ENCODE data around the gene PDHA2. TPM values are rescaled to one million over a fixed set of nuclear protein-coding genes. Genes with fewer than 3 reads are reported as not detected.

The PDHA2 gene
- not detected in 2 replicates for polyA plus RNA-seq (2011; rRNA removed)
- polyA minus RNA-seq (2011; rRNA and poly(A)+ RNA removed) = not detected in 2 replicates

DNA sequence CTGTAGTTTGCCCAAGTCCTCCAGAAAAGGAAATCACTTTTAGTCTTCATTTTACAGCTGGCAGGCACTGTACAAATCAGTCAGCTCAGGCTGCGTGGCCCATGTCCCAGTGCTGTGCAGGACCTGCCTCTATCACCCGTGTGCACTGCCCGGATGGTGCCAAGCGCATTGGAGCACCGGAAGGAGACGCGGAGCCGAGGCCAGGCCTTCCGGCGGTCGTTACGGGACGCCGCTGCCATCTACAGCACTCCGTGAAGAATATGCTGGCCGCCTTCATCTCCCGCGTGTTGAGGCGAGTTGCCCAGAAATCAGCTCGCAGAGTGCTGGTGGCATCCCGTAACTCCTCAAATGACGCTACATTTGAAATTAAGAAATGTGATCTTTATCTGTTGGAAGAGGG, at the start of gene PDHA2:
Gene PDHA2 (plus strand): TSS at position 203 of the 400 bp plus-strand sequence. CDS start 58 bp downstream, at position 261.
- ChIA-PET CTCF (no interaction called here), POLR2A (no interaction called here)
- no peaks in the 10 kb centered on the region for H3K36me3 ChIP-seq (ENCODE audit: control insufficient read depth, insufficient read depth, low read length)

DNA sequence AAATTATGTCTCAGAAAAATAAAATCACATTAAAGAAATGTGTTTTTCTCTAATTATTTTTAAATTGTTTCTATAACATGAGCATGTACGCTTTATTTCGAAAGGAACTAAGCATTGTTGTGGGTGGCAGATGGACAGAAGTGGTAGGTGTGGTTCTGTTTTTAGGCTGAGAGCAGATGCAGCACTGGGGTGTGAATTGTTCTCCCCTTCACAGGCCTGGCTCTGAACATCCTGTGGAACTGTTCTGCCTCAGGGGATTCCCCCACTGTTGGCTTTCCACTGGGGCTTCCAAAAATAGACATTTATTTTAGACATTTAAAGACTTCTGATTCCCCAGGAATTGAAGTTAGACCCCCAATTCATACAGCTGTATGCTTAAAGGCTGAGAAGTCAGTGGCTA, 41.9 kb upstream of the PDHA2 start:
- ChIA-PET CTCF (interaction anchor here (0.8 kb wide), 1 partner anchor 11 kb away, joined by 4 read pairs; no protein-coding TSS in a partner anchor), POLR2A (no interaction called here)
- TF ChIP-seq, protein P1, sequence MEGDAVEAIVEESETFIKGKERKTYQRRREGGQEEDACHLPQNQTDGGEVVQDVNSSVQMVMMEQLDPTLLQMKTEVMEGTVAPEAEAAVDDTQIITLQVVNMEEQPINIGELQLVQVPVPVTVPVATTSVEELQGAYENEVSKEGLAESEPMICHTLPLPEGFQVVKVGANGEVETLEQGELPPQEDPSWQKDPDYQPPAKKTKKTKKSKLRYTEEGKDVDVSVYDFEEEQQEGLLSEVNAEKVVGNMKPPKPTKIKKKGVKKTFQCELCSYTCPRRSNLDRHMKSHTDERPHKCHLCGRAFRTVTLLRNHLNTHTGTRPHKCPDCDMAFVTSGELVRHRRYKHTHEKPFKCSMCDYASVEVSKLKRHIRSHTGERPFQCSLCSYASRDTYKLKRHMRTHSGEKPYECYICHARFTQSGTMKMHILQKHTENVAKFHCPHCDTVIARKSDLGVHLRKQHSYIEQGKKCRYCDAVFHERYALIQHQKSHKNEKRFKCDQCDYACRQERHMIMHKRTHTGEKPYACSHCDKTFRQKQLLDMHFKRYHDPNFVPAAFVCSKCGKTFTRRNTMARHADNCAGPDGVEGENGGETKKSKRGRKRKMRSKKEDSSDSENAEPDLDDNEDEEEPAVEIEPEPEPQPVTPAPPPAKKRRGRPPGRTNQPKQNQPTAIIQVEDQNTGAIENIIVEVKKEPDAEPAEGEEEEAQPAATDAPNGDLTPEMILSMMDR (IDR thresholded peaks at IDR 0.05; ENCODE audit: insufficient read depth, low read depth, low read length) = no peak

More for the DNA sequence above, at the start of gene PDHA2:
- no peak for DNase-seq (ENCODE audit: low read depth)
- no peak within 1 kb of the TSS for H3K4me3 ChIP-seq (ENCODE audit: low read depth, low read length)
- TF ChIP-seq, protein P1 (IDR thresholded peaks at IDR 0.05; ENCODE audit: insufficient read depth, low read depth, low read length) = no peak
- H3K27me3 ChIP-seq (ENCODE audit: control insufficient read depth, insufficient read depth, low read length) = no peaks in the 10 kb centered on the region

DNA sequence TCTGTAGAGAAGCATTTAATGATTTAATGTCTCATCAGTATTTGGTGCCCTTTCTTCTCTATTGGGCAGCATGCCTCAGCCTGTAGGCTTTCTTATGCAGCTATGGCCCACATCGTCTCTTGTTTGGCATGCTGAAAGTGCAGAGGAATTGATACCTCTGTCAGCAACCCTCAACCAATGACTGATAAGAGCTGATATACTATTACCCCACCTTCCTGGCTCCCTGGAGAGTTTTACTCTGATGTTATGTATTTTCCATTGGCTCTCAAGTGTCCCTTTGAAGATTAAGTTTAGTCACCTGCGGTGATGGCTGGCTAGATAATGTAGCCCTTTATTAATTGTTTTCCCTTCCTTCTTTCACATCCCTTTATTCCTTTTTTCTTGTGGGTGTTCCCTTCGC, 41.2 kb upstream of the PDHA2 start:
- ChIA-PET POLR2A (no interaction called here), CTCF (interaction anchor here (0.8 kb wide), 1 partner anchor 12 kb away, joined by 4 read pairs; no protein-coding TSS in a partner anchor)
- no peak for DNase-seq (ENCODE audit: low read depth)
- TF ChIP-seq, protein P1 (IDR thresholded peaks at IDR 0.05; ENCODE audit: insufficient read depth, low read depth, low read length) = no peak
- Histone ChIP-seq H3K27me3 (ENCODE audit: control insufficient read depth, insufficient read depth, low read length) (no peaks in the 10 kb centered on the region), H3K4me3 (ENCODE audit: low read depth, low read length) (no peak overlapping the region), H3K36me3 (ENCODE audit: control insufficient read depth, insufficient read depth, low read length) (no peaks in the 10 kb centered on the region)

More for the DNA sequence above, 41.9 kb upstream of the PDHA2 start:
- Histone ChIP-seq H3K36me3 (ENCODE audit: control insufficient read depth, insufficient read depth, low read length) (no peaks in the 10 kb centered on the region), H3K4me3 (ENCODE audit: low read depth, low read length) (no peak overlapping the region), H3K27me3 (ENCODE audit: control insufficient read depth, insufficient read depth, low read length) (no peaks in the 10 kb centered on the region)
- DNase-seq (ENCODE audit: low read depth) = no peak

DNA sequence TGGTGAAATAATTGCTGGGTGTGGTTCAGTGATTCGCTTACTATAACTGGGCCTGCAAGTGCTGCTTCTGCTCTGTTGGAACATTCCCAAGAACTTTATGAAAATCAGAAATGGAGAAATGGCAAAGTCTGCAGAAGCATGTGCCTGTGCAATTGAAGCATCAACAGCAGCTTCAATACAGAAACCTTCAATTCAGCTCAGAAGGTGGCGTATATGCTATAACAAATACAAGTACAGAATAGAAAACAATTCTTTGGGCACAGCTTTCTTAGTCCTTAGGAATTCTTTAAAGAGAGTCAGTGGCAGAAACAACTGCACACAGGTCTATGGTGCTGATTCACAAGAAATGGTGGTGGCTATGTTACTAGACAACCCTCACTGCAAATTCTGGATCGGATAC, 18.0 kb upstream of the PDHA2 start:
- ChIA-PET CTCF (no interaction called here), POLR2A (no interaction called here)
- H3K36me3 ChIP-seq (ENCODE audit: control insufficient read depth, insufficient read depth, low read length) = no peaks in the 10 kb centered on the region
- DNase-seq (ENCODE audit: low read depth) = no peak
- H3K4me3 ChIP-seq (ENCODE audit: low read depth, low read length) = no peak overlapping the region
- H3K27me3 ChIP-seq (ENCODE audit: control insufficient read depth, insufficient read depth, low read length) = no peaks in the 10 kb centered on the region
- TF ChIP-seq, protein P1 (IDR thresholded peaks at IDR 0.05; ENCODE audit: insufficient read depth, low read depth, low read length) = no peak

DNA sequence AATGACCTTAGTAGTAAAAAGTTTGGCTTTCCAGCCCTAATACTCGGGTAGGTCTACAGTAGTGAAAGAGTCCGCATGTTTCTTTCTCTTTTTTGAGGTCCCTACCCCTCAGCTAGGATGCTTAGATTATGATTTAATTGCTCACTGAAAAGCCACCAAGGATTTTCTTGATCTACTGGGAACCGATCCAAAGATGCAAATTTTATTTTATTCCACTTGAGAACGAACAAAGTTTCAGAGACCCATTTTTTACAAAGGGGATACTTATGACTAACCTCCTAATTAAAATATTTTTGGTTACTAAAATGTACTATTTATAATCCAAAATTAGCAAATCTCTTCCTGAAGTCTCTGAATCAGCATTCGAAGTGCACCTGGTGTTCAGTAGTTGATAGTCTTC, 14.3 kb upstream of the PDHA2 start:
- POLR2A ChIA-PET = no interaction called here
- Histone ChIP-seq H3K4me3 (ENCODE audit: low read depth, low read length) (no peak overlapping the region), H3K27me3 (ENCODE audit: control insufficient read depth, insufficient read depth, low read length) (no peaks in the 10 kb centered on the region), H3K36me3 (ENCODE audit: control insufficient read depth, insufficient read depth, low read length) (no peaks in the 10 kb centered on the region)
- TF ChIP-seq, protein P1 (IDR thresholded peaks at IDR 0.05; ENCODE audit: insufficient read depth, low read depth, low read length) = no peak
- DNase-seq (ENCODE audit: low read depth) = no peak
- CTCF ChIA-PET = no interaction called here
